ENCODE measurements around the gene ZNF274. TPM values are rescaled to one million over a fixed set of nuclear protein-coding genes. Genes with fewer than 3 reads are reported as not detected.

The ZNF274 gene
- 16.3 and 23.1 TPM in 2 replicates for total RNA-seq

GRCh38 chr19:58182989-58183816 lies at the start of gene ZNF274:
ZNF274 (plus strand) TSS chr19:58183061; CDS start chr19:58183966, 905 bp downstream.

GRCh38 chr19:58150328-58150921 lies 32.4 kb upstream of the ZNF274 start, which contains the start of gene ZNF329:
ZNF329 (minus strand) TSS chr19:58150789; CDS start chr19:58129503, 21,286 bp downstream.

GRCh38 chr19:58228585-58229254 lies 45.9 kb downstream of the ZNF274 start, which contains the start of gene ZNF544:
ZNF544 (plus strand) TSS chr19:58228914; CDS start chr19:58244024, 15,110 bp downstream.

Other genes starting within 250 kb of the ZNF274 start
- 1.0 and 1.7 TPM in 2 replicates for gene ZNF418, start 247.7 kb upstream of the ZNF274 start, total RNA-seq
- 0.88 and 3.7 TPM in 2 replicates for gene ZNF256, start 235.4 kb upstream of the ZNF274 start, total RNA-seq
- gene C19orf18, start 208.5 kb upstream of the ZNF274 start, total RNA-seq = 0.28 TPM in 1 of 2 replicates, not detected in the other
- 7.7 and 12.1 TPM in 2 replicates for gene ZNF606, start 180.2 kb upstream of the ZNF274 start, total RNA-seq
- gene ZSCAN1, start 149.0 kb upstream of the ZNF274 start, total RNA-seq = not detected in 2 replicates
- 0.92 and 1.0 TPM in 2 replicates for gene ZNF135, start 123.8 kb upstream of the ZNF274 start, total RNA-seq
- 28.3 and 35.5 TPM in 2 replicates for gene ZSCAN18, start 84.8 kb upstream of the ZNF274 start, total RNA-seq
- 5.2 and 5.3 TPM in 2 replicates for gene ZNF329, start 32.3 kb upstream of the ZNF274 start, total RNA-seq
- gene ZNF544, start 45.9 kb downstream of the ZNF274 start, total RNA-seq = 40.3 and 54.7 TPM in 2 replicates
- 3.3 and 5.2 TPM in 2 replicates for gene ZNF8, start 95.9 kb downstream of the ZNF274 start, total RNA-seq
- 17.9 and 30.4 TPM in 2 replicates for gene ERVK3-1, start 122.3 kb downstream of the ZNF274 start, total RNA-seq
- 1.9 and 2.3 TPM in 2 replicates for gene ZSCAN22, start 143.9 kb downstream of the ZNF274 start, total RNA-seq
- 10.2 and 28.2 TPM in 2 replicates for gene A1BG, start 170.4 kb downstream of the ZNF274 start, total RNA-seq
- gene ZNF497, start 179.7 kb downstream of the ZNF274 start, total RNA-seq = 0.65 and 0.78 TPM in 2 replicates
- 2.9 and 3.1 TPM in 2 replicates for gene ZNF837, start 198.0 kb downstream of the ZNF274 start, total RNA-seq
- gene RPS5, start 204.2 kb downstream of the ZNF274 start, total RNA-seq = 2,475 and 2,576 TPM in 2 replicates
- gene RNF225, start 212.6 kb downstream of the ZNF274 start, total RNA-seq = 3.8 and 4.2 TPM in 2 replicates
- 7.0 and 13.4 TPM in 2 replicates for gene ZNF584, start 225.6 kb downstream of the ZNF274 start, total RNA-seq